RWPE1 (cell line): ENCODE results near the gene UBE2QL1.
"Not testable (repeated sequence)": the region's sequence is repeated elsewhere in the genome, so short reads cannot be mapped to it uniquely, and the experiment has no call there.

Experiments
- CTCF ChIA-PET: fragments of 350-600 bp; sonication (Branson Sonifier 250); formaldehyde crosslinking; extraction: SDS; loops from one replicate; lab custom pipeline; 2021; lab: Yijun Ruan, JAX
- POLR2A ChIA-PET: fragments of 400-600 bp; formaldehyde crosslinking; extraction: SDS; loops from one replicate; lab custom pipeline; 2020; ENCODE audit warnings: antibody characterized with exemption; ENCODE audit not compliant: low non-redundant PET; lab: Yijun Ruan, JAX
- DNase-seq: peaks from one replicate; pipeline ENCODE4 v3.0.0; 2012; ENCODE audit warnings: low spot score
- H3K27ac ChIP-seq: fragments of 450-650 bp; 2 replicates; pipeline ENCODE4 v1.5.1; 2017
- CTCF ChIP-seq: fragments of 450-650 bp; conservative IDR thresholded peaks from 2 replicates; pipeline ENCODE4 v1.5.1; 2017; ENCODE audit warnings: low read depth, mild to moderate bottlenecking

UBE2QL1 gene

GRCh38 chr5:6510973-6511372 lies 62.3 kb downstream of the UBE2QL1 start:
- CTCF ChIA-PET: interaction anchor here (0.5 kb wide), 1 partner anchor 74 kb away, joined by 3 read pairs; no protein-coding TSS in a partner anchor
- POLR2A ChIA-PET: no interaction called here
- TF ChIP-seq CTCF: no peak
- H3K27ac ChIP-seq: no peak overlapping the region
- no peak for DNase-seq

- H3K27ac ChIP-seq, POLR2A ChIA-PET, DNase-seq, CTCF ChIA-PET: not testable (repeated sequence)
These were observed 67.2 kb downstream of the UBE2QL1 start for GRCh38 chr5:6515812-6516211.

GRCh38 chr5:6516823-6517222 lies 68.2 kb downstream of the UBE2QL1 start:
- no peak for TF ChIP-seq CTCF
- no peak overlapping the region for H3K27ac ChIP-seq
- DNase-seq: no peak
- POLR2A ChIA-PET: no interaction called here
- CTCF ChIA-PET: interaction anchor here (1.1 kb wide), 1 partner anchor 9 kb away, joined by 3 read pairs; no protein-coding TSS in a partner anchor

- POLR2A ChIA-PET: no interaction called here
- DNase-seq: no peak
- CTCF ChIA-PET: interaction anchor here (1.1 kb wide), 1 partner anchor 10 kb away, joined by 3 read pairs; no protein-coding TSS in a partner anchor
- no peak overlapping the region for H3K27ac ChIP-seq
- no peak for TF ChIP-seq CTCF
These were observed 68.9 kb downstream of the UBE2QL1 start for GRCh38 chr5:6517510-6517909.

GRCh38 chr5:6518298-6519057 lies 69.8 kb downstream of the UBE2QL1 start:
- TF ChIP-seq CTCF: no peak
- no peak for DNase-seq
- ChIA-PET CTCF (no interaction called here), POLR2A (no interaction called here)
- no peak overlapping the region for H3K27ac ChIP-seq

GRCh38 chr5:6520201-6520600 lies 71.5 kb downstream of the UBE2QL1 start:
- no peak for DNase-seq
- ChIA-PET CTCF (interaction anchor here (0.6 kb wide), 1 partner anchor 40 kb away, joined by 3 read pairs; no protein-coding TSS in a partner anchor), POLR2A (no interaction called here)
- no peak for TF ChIP-seq CTCF
- no peak overlapping the region for H3K27ac ChIP-seq

- H3K27ac ChIP-seq: no peak overlapping the region
- DNase-seq: no peak
- no peak for TF ChIP-seq CTCF
- POLR2A ChIA-PET: no interaction called here
- CTCF ChIA-PET: interaction anchor here (0.7 to 0.8 kb wide), 2 partner anchors 11 to 1656 kb away, joined by 3 read pairs; no protein-coding TSS in a partner anchor
These were observed 73.7 kb downstream of the UBE2QL1 start for GRCh38 chr5:6522331-6522730.
